Measurements from ENCODE around the gene URM1.

URM1 gene

GRCh38 chr9:128385496-128386460, 14.6 kb downstream of the URM1 start:
- DNase-seq = peak in 2 of 14 donors; percentile 24 to 34

GRCh38 chr9:128388150-128388549, 17.0 kb downstream of the URM1 start:
- no peak for DNase-seq

- peak in 4 of 14 donors; percentile 27 to 38 (median 34) for DNase-seq
Observed at GRCh38 chr9:128389395-128390149, 18.4 kb downstream of the URM1 start.

- DNase-seq = peak in 4 of 14 donors; percentile 50 to 73 (median 63)
Observed at GRCh38 chr9:128390150-128390812, 19.1 kb downstream of the URM1 start.

GRCh38 chr9:128390813-128391711, 19.9 kb downstream of the URM1 start:
- peak in 8 of 14 donors; percentile 30 to 79 (median 66) for DNase-seq

- peak in 1 of 14 donors; percentile 47 for DNase-seq
Observed at GRCh38 chr9:128391956-128392301, 20.8 kb downstream of the URM1 start.

- DNase-seq = peak in 1 of 14 donors; percentile 61
Observed at GRCh38 chr9:128392302-128393144, 21.3 kb downstream of the URM1 start.

GRCh38 chr9:128393145-128393775, 22.1 kb downstream of the URM1 start:
- DNase-seq = peak in 11 of 14 donors; percentile 63 to 88 (median 77)

- DNase-seq = peak in 5 of 14 donors; percentile 61 to 73 (median 64)
Observed at GRCh38 chr9:128393970-128394369, 22.8 kb downstream of the URM1 start.

- DNase-seq = peak in 5 of 14 donors; percentile 35 to 70 (median 61)
Observed at GRCh38 chr9:128394379-128395168, 23.4 kb downstream of the URM1 start.

GRCh38 chr9:128396970-128397613, 25.9 kb downstream of the URM1 start:
- DNase-seq = peak in 1 of 14 donors; percentile 16

- no peak for DNase-seq
Observed at GRCh38 chr9:128397831-128398230, 26.7 kb downstream of the URM1 start.

GRCh38 chr9:128399861-128400260, 28.7 kb downstream of the URM1 start:
- DNase-seq = no peak

- DNase-seq = no peak
Observed at GRCh38 chr9:128404560-128404959, 33.4 kb downstream of the URM1 start.

GRCh38 chr9:128405077-128405779, 34.1 kb downstream of the URM1 start:
- DNase-seq = peak in 7 of 14 donors; percentile 29 to 68 (median 40)

- peak in 1 of 14 donors; percentile 42 for DNase-seq
Observed at GRCh38 chr9:128405780-128406171, 34.6 kb downstream of the URM1 start.

GRCh38 chr9:128406848-128407391, 35.7 kb downstream of the URM1 start:
- no peak for DNase-seq
